Stimulated activated CD8-positive, alpha-beta memory T cell treated with anti-CD3 and anti-CD28 coated beads, Interleukin-12 subunit alpha, Interleukin-12 subunit beta, amount 100 ng/mL, for 1 hour (primary cell): ENCODE results near the gene PTPRH.

Experiments used
- DNase-seq: peaks from one replicate; pipeline ENCODE4 v3.0.0-alpha.2; 2020; ENCODE audit warnings: low read depth

The PTPRH gene, protein sequence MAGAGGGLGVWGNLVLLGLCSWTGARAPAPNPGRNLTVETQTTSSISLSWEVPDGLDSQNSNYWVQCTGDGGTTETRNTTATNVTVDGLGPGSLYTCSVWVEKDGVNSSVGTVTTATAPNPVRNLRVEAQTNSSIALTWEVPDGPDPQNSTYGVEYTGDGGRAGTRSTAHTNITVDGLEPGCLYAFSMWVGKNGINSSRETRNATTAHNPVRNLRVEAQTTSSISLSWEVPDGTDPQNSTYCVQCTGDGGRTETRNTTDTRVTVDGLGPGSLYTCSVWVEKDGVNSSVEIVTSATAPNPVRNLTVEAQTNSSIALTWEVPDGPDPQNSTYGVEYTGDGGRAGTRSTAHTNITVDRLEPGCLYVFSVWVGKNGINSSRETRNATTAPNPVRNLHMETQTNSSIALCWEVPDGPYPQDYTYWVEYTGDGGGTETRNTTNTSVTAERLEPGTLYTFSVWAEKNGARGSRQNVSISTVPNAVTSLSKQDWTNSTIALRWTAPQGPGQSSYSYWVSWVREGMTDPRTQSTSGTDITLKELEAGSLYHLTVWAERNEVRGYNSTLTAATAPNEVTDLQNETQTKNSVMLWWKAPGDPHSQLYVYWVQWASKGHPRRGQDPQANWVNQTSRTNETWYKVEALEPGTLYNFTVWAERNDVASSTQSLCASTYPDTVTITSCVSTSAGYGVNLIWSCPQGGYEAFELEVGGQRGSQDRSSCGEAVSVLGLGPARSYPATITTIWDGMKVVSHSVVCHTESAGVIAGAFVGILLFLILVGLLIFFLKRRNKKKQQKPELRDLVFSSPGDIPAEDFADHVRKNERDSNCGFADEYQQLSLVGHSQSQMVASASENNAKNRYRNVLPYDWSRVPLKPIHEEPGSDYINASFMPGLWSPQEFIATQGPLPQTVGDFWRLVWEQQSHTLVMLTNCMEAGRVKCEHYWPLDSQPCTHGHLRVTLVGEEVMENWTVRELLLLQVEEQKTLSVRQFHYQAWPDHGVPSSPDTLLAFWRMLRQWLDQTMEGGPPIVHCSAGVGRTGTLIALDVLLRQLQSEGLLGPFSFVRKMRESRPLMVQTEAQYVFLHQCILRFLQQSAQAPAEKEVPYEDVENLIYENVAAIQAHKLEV

DNA sequence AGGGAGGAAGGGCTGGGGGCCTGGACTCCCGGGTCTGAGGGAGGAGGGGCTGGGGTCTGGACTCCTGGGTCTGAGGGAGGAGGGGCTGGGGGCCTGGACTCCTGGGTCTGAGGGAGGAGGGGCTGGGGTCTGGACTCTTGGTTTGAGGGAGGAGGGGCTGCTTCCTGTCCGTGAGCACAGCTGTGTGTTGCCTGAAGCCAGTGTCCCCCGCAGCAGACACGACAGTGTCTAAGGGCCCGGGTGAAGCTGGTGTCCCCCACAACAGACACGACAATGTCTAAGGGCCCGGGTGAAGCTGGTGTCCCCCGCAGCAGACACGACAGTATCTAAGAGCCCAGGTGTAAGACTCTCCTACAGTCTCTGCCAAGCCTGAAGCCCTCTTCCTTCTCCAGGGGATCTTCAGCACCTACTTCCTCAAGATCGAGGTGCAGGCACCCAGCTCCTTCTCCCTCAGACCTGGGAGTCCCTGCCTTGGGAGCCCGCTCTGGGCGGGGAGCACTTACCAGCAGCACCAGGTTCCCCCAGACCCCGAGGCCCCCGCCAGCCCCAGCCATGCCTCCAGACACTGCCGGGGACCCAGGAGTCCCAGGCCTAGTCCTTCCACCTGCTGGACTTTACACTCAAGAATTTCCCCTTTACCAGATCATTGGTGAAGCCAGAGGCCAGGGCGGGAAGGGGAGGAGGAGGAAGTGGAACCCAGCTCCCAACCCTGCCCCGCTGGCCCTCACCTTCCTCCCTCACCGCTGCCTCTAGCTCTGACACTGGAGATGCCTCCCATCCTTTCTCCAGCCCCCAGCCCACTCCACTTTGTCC lies at the start of gene PTPRH:
Gene PTPRH (minus strand): TSS at position 622 of the 813 bp plus-strand sequence. CDS start 68 bp downstream, at position 554.
- DNase-seq: no peak

DNA sequence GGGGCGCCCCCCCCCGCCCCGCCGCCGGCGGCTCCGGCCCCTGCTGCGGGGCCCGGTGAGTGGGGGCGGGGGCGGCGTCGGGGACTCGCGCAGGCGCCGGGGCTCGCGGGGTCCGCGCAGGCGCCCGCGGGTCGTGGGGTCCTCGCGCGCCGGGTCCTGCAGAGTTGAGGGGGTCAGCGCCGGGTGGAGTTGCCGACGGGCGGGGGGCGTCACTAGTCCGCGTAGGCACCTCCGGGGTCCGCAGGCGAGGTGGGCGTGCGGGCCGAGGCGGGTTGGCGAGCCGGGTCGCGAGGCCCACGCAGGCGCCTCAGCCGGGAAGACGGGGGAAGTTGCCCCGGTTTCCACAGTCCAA lies 49.2 kb upstream of the PTPRH start:
- no peak for DNase-seq

DNA sequence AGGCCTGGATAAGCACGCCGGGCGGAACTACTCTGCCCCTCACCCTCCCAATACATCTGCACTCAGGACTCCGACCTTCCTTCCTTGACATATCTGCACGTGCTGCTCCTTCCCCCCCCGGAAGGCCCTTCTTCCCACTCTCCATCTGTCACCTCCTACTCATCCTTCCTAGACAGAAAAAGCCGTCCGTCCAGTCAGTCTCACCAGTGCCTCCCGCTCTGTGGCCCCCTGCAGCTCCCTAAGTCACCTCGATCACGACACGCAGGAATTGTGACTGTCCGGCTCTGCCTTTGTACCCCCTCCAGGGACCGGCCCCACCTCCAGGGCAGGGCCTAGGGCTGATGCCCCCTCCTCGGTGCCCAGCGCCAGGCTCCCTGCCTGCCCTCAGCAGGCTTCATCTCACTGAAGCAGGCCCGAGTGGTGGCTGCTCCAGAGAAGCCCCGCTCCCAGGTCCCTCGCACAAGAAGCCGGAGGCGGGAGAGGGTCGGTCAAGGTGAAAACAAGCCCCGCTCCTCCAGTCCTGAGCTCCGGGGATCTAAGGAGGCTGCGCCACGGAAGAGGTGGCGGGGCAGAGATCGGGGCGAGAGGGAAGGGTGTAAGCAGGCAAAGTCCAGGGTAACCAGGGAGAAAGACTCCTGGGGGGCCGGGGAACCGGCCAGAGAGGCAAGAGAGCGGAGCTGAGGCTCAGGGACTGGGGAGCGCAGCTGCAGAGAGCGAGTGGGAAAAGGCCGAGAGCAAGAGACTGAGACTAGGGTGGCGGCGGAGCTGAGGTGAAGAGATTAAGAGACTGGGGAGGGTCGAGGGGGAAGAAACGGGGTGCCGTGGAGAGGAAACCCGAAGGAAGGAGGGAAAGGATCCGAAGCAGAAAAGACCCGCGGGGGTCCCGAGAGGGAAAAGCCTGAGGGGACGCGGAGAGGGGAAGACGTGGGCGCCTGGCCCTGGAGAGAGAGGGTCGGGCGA lies 48.4 kb upstream of the PTPRH start:
- DNase-seq: no peak

DNA sequence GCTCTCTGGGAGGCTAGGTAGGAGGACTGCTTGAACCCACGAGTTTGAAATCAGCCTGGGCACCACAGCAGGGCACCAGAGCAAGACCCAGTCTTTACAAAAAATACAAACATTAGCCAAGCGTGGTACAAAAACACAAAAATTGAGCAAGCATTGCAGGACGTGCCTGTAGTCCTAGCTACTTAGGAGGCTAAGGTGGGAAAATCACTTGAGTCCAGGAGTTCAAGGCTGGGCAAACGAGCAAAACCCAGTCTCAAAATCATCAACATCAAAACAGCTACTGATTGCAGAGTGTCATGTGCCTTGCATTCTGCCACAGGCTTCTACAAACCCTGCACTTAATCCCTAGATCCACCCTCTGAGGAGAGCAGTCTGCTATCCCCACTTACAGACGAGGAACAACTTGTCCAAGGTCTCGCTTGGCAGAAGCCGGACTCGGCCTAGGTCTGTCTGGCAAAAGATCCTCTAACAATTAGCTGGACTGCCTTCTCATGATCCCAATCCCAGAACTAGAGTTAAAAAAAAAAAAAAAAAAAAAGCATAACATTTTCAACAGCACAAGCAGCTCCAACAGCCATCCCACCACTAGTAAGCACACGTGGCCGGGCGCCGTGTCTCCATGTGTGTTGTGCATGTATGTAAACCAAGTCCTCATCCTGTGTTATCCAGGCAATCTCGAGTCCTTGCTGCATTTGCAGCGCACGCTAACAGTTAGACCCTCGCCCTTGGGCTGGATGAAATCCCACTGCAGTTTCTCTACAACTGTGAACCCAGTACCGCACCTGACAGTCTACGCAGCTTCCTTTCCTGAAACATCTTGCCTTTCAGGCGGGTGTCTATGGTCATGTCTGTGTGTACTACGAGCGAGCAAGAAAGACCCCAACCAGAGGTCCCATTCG lies 47.5 kb upstream of the PTPRH start:
- no peak for DNase-seq

DNA sequence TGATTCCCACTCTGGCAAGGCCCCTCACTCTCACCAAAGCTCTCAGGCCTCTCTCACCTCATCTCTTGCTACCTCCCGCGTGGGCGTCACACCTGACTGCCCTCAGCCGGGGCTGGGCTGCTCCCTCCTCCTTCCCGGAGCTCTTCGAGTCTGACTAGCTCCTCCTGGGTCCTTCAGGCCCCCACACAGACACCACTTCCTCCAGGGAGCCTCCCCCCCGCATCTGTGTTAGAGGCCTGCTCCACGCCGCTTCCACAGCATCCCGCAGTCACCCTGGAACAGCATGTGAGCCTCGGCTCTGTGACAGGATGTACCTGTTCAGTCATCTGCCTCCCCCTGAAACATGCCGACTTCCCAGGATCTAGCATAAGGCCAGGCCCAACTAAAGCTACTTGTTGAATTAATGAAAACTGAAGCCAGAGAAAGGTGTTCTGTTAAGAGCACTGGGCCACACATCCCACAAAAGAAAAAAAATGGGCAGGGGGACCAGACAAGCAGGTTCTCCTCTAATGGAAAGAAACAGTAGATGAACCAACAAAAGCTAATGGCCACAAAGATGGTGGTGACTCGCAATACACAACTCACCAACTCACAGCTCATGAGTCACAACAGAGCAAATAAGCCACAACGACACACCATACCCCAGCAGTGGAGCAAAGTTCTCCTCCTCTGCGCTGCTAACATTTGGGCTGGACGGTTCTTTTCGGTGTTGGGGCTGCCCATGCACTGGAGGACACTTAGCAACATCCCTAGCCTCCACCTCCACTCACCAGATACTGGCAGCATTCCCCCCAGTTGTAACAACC lies 46.5 kb upstream of the PTPRH start:
- DNase-seq: no peak

DNA sequence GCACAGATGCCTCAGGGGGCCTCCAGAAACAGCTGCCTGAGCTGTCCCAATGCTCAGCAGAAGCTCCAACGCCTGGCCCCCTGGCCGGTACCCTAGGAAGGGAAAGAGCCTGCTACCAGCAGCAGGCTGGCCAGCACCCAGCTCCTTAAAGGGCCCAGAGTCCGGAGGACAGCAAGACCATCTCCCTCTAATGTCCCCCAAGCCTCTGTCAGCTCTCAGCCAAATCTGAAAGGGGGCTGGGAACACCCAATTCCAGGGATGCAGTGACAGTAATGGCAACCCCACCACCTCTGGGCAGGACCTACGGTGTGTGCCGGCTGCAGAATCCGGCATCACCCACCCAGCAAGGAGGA lies 45.3 kb upstream of the PTPRH start:
- no peak for DNase-seq

DNA sequence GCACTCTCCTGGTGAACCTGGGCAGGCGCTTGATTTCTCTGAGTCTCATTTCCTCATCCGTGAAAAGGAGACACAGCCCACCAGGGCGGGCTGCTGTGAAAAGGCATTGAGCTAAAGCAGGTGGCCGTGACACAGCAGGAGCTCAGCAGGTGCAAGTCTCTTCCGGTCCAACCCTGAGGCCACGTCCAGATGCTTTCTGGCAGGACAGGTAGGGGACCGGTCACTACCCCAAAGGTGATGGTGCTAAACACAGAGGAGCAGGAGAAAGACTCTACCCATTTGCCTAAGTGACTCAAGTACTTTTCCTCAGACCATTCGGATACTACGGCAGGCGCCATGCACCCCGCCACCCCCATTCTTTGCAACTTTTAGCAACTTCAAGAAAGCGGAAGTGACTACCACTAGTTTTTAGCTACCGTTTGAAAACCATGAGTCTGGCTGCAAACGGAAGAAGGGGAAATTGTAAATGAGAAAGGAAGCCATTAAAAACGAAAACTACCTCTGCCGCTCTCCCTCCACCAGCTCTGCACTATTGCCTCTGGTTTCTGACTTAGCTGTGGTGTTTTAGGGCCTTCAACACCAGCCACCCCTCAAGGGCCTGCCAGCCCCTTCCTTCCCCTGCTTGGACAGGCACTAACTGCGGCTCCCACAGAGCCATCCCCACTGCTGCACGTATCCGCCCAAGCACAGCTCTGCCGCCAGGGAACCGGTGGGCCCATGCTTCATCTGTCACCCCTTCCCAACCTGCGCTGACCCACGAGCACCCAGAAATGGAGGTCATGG lies 44.7 kb upstream of the PTPRH start:
- no peak for DNase-seq

DNA sequence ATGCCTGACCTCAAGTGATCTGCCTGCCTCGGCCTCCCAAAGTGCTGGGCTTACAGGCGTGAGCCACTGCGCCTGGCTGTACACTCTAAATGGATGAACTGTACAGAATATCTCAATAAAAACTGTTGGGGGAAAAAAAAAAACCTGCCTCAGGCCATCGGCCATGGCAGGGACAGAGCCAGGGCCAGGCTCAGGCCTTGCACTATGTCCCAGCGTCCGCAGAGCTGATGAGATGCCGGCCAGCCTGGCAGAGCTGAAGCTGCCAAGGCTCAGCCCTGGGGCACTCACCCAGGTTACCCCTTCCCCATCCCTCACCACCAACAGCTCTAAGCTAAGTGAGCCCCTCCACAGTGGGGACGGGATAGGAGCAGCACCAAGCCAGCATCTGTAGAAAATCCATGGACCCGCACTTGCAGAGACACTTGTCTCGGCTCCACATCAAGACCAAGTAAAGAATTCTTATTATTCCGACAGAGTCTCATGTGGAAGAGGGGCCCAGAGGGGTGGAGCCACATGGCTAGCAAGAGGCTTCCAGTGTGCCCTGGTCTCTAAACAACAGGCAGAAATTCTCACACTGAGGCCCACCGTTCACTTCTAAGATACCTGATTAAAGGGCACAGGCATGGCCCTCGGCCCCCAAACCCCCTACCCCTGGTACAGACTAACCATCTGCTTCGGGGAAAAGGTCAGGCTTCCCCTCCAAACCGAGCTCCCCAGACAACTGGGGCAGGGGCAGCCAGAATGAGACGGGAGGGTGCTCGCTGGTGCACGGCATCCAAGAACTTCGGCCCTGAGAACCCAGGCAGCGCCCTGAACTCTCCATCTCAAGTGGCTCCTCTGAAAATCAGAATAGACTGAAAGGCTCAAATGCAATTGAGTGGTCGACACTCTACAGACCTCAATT lies 43.7 kb upstream of the PTPRH start:
- DNase-seq: no peak

DNA sequence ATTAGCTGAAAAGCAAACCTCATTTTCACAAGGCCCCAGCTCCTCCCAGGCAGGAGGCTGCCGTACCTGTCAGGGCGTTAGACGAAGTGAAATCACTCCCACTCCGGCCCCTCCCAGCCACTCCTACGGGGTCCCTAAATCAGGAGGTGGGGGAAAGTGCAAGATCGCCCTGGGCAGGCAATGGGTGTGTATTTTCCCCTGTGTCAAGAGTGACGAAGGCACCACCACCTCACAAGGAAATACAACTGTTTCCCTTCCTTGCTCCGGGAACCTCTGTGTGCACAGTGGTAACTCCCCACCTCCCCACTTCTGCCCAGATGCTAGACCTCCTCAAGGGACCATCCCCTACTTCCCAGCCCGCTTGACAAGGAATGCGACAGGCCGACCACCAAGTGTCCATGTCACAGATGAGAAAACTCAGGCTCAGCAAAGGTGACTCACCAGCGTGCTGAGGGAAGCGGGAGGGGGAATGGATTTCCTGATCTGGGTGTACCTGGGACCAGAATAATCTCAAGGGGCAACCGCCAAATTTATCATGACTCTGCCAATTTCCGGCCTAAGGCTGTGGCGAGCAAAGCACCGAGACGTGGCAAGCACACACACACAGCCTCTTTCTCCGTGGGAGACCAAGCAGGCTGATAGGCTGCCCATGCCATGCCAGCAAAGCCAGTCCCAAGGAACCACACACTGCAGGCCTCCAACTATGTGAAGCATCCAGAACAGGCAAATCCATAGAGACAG lies 42.2 kb upstream of the PTPRH start:
- no peak for DNase-seq

DNA sequence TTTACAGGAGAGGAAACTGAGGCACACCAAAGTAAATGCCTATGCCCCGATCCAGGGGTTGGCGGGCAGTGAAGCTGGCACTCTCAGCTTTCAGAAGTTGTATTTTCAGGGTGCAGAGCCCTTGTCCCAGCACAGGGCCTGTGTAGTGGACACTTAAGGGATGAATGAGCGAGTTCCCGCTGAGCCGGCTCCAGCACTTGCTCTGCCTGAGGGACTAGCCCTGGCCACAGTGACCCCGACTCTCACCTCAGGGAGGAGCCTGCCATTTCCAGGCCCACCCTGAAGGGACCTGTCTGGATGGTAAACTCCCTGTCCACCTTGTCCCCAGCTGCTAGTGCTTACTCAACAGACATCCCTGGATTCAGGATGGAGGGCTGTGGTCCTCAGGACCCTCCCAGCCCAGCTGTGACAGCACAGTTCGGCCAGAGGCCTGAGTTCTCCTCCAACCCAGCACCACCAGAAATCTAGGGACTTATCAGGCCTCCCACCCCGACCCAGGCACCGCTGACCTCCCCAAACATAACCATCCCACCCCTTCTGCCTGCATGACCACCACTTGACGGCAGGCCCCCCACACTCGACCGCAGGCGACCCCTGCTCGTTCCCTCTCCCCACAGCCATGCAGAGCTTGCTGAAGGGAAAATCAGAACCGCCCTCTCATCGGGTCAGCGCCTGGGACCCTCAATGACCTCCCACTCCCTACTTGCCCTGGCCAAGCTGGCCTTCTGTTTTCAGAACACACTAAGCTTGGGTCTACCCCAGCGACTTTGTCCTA lies 41.1 kb upstream of the PTPRH start:
- no peak for DNase-seq

DNA sequence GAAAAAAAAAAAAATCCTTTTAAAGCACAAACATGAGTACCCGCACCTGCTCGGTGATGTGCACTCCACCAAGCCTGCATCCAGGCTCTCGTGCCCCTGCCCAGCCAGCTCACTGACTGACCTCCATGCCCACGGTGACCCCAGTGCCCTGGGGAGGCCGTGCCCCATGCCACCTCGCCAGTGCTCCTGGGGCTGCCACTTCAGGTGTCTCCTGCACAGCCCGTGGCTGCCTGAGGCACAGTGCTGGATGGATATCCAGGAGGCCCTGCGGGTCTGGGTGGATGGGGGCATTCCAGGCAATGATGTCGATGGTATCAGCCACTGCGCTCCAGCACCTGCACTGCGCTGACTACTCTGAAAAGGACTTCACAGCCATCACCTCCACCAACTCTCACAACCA lies 40.5 kb upstream of the PTPRH start:
- DNase-seq: no peak

DNA sequence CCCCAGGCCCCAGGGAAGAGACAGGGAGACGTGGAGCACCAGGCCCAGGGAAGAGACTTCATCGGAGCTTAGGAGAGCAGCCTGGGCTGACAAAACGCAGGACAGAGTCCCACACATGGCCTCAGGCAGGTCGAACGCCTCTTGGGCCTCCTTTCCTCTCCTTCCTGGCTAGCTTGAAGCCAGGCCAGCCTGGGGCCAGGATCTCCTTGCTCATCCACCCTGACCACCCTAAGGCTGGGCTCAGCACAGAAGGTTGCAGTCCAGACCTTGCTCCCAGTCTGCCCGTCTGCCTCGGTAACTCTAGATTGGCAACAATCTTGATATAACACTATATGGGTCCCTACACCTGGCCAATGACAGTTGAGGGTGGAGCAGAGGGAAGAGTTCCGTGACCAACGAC lies 39.4 kb upstream of the PTPRH start:
- DNase-seq: no peak

DNA sequence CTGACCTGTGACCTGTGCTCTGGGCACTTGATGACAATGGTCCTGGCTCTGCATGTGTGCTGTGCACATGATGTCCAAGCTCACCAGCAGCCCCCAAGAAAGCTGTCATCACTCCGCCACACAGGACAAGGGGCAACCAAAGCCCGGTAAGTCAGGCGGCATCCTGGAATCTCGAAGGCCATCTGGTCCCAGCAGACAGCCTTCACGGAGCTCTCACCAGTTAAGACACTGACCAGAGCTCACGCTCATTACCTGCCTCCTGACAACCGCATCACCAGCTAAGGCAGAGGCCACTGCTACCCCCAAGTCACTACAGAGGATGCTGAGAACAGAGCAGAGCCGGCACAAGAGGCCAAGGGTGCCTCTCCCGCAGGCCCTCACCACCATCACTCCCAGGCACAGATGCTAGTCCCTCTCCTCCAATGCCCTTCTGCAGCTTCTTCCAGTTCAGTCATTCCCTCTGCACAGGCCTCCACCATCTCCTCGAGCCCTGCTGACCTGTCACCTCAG lies 38.9 kb upstream of the PTPRH start:
- DNase-seq: no peak

DNA sequence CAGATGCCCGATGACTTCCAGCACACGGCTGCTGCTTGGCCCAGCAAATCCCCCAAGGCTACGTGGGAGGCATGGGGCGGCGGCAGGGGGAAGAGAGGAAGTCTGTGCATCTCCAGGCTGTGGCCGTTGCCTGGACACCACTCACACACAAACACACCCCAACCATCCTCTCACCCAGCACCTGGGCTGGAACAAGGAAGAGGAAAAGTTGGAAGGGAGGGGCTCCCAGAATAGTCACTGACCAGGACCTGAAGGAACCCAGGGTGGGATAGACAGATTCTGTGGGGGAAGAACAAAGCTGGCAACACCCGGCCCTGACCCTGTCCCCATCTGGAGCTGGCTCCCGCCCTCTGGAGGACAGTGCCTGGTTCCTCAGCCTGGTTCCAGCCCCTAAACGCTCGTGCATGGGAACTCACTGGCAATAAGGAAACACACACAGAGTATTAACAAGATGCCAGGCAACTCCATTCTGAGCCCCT lies 38.4 kb upstream of the PTPRH start:
- no peak for DNase-seq
